ENCODE measurements around the gene AOX1.

DNA sequence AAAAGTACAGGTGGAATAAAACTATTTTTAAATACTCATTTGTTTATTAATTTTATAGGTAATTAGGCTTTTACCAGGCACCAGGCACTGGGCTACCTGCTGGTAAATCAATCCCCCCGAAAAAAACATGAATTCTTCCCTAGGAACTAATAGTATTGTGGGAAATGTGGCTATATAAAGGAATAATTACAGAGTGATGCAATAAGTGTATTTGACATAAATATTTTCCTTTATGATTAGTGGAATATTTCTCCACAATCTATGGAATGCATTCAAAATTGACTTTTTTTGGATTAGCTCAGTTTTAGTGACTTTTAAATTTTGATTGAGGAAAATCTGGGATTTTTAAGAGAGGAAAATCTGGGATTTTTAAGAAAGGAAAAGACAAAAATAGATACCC lies 116.2 kb downstream of the AOX1 start:
- TF ChIP-seq, protein P1, sequence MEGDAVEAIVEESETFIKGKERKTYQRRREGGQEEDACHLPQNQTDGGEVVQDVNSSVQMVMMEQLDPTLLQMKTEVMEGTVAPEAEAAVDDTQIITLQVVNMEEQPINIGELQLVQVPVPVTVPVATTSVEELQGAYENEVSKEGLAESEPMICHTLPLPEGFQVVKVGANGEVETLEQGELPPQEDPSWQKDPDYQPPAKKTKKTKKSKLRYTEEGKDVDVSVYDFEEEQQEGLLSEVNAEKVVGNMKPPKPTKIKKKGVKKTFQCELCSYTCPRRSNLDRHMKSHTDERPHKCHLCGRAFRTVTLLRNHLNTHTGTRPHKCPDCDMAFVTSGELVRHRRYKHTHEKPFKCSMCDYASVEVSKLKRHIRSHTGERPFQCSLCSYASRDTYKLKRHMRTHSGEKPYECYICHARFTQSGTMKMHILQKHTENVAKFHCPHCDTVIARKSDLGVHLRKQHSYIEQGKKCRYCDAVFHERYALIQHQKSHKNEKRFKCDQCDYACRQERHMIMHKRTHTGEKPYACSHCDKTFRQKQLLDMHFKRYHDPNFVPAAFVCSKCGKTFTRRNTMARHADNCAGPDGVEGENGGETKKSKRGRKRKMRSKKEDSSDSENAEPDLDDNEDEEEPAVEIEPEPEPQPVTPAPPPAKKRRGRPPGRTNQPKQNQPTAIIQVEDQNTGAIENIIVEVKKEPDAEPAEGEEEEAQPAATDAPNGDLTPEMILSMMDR (IDR thresholded peaks at IDR 0.05), result no peak
- no peak for TF ChIP-seq POLR2A (IDR thresholded peaks at IDR 0.05)

All from thyroid gland (tissue), 4 donors.